Measurements from ENCODE around the gene HOXB13. TPM values are rescaled to one million over a fixed set of nuclear protein-coding genes. Genes with fewer than 3 reads are reported as not detected.

HOXB13 gene
- total and polyA plus RNA-seq, 2 of the 13 experiments (the other 11 are each of a cell fraction or from before 2014, with no cell fraction given): not detected

DNA sequence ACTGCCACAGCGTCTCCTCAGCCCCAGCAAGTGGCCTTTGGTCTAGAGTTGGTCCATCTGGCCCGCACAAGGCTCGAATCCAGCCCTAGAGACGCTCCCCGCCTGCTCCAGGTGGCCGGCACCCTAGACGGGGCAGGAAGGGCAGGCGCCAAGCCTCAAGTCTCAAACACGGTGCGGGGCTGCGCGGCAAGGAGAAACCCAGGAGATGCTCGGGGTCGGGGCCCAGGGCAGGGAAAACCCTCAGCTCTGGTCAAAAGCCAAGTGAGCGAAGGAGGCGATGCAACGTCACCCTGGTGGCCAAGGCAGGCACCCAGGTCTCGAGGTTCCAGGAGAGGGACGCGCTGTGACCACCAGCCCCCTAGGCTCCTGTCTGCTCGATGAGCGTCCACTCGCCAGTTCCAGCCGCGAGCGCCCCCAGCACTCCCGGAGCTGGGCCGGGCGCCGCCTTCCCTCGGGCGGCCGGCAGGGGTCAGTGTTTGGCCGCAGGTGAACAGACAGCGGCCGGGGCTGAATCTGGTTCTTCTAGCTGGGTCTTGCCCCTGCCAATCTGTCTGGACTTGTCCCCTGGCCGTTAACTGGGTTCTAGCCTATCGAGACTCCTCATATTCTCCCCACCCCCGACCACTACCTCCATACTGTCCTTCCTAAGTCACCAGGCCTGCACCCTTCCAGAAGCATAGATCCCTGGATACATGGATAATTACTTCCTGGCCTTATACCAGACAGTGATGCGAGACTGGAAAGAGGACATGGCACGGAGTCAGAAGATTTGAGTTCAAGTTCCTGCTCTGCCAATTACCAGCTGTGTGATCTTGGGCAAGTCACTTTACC, 50.2 kb downstream of the HOXB13 start (continued):
- TF ChIP-seq, protein P1, sequence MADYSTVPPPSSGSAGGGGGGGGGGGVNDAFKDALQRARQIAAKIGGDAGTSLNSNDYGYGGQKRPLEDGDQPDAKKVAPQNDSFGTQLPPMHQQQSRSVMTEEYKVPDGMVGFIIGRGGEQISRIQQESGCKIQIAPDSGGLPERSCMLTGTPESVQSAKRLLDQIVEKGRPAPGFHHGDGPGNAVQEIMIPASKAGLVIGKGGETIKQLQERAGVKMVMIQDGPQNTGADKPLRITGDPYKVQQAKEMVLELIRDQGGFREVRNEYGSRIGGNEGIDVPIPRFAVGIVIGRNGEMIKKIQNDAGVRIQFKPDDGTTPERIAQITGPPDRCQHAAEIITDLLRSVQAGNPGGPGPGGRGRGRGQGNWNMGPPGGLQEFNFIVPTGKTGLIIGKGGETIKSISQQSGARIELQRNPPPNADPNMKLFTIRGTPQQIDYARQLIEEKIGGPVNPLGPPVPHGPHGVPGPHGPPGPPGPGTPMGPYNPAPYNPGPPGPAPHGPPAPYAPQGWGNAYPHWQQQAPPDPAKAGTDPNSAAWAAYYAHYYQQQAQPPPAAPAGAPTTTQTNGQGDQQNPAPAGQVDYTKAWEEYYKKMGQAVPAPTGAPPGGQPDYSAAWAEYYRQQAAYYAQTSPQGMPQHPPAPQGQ (CRISPR knock-in tag; IDR thresholded peaks at IDR 0.05; ENCODE audit: borderline replicate concordance): no peak
- TF ChIP-seq ZNF607 (CRISPR knock-in tag; IDR thresholded peaks at IDR 0.05; ENCODE audit: borderline replicate concordance) (peak; percentile 58; the same call in 1 of the 2 replicates), RAD51 (IDR thresholded peaks at IDR 0.05; ENCODE audit: borderline replicate concordance) (no peak), BHLHE40 (IDR thresholded peaks at IDR 0.05; ENCODE audit: low read length) (no peak), POLR2G (IDR thresholded peaks at IDR 0.05; ENCODE audit: low read depth, low read length) (no peak), AHR (CRISPR knock-in tag; IDR thresholded peaks at IDR 0.05) (no peak), HOXD1 (CRISPR knock-in tag; IDR thresholded peaks at IDR 0.05) (no peak), ZNF83 (CRISPR knock-in tag; IDR thresholded peaks at IDR 0.05; ENCODE audit: borderline replicate concordance) (no peak), ZNF441 (CRISPR knock-in tag; IDR thresholded peaks at IDR 0.05; ENCODE audit: borderline replicate concordance) (no peak), ZBTB7A (CRISPR knock-in tag; IDR thresholded peaks at IDR 0.05) (no peak), KDM2A (CRISPR knock-in tag; IDR thresholded peaks at IDR 0.05; ENCODE audit: borderline replicate concordance, low read depth) (peak; percentile 85), ZBTB42 (CRISPR knock-in tag; IDR thresholded peaks at IDR 0.05) (no peak), PHF20 (CRISPR knock-in tag; IDR thresholded peaks at IDR 0.05) (no peak), ZNF781 (CRISPR knock-in tag; IDR thresholded peaks at IDR 0.05; ENCODE audit: borderline replicate concordance, not compliant biosample characterization) (peak; percentile 33)
- TF ChIP-seq, protein P2, sequence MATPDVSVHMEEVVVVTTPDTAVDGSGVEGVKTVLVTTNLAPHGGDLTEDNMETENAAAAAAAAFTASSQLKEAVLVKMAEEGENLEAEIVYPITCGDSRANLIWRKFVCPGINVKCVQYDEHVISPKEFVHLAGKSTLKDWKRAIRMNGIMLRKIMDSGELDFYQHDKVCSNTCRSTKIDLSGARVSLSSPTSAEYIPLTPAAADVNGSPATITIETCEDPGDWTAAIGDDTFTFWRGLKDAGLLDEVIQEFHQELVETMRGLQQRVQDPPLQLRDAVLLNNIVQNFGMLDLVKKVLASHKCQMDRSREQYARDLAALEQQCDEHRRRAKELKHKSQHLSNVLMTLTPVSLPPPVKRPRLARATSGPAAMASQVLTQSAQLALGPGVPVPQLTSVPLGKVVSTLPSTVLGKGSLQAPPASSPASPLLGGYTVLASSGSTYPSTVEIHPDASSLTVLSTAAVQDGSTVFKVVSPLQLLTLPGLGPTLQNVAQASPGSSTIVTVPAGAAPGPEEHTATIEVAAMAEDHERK (CRISPR knock-in tag; IDR thresholded peaks at IDR 0.05; ENCODE audit: low read depth): no peak
- TF ChIP-seq, protein P3, sequence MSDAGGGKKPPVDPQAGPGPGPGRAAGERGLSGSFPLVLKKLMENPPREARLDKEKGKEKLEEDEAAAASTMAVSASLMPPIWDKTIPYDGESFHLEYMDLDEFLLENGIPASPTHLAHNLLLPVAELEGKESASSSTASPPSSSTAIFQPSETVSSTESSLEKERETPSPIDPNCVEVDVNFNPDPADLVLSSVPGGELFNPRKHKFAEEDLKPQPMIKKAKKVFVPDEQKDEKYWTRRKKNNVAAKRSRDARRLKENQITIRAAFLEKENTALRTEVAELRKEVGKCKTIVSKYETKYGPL (CRISPR knock-in tag; IDR thresholded peaks at IDR 0.05): no peak
- TF ChIP-seq, protein P4, sequence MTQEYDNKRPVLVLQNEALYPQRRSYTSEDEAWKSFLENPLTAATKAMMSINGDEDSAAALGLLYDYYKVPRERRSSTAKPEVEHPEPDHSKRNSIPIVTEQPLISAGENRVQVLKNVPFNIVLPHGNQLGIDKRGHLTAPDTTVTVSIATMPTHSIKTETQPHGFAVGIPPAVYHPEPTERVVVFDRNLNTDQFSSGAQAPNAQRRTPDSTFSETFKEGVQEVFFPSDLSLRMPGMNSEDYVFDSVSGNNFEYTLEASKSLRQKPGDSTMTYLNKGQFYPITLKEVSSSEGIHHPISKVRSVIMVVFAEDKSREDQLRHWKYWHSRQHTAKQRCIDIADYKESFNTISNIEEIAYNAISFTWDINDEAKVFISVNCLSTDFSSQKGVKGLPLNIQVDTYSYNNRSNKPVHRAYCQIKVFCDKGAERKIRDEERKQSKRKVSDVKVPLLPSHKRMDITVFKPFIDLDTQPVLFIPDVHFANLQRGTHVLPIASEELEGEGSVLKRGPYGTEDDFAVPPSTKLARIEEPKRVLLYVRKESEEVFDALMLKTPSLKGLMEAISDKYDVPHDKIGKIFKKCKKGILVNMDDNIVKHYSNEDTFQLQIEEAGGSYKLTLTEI (CRISPR knock-in tag; conservative IDR thresholded peaks at IDR 0.05): no peak
- TF ChIP-seq, protein P5, sequence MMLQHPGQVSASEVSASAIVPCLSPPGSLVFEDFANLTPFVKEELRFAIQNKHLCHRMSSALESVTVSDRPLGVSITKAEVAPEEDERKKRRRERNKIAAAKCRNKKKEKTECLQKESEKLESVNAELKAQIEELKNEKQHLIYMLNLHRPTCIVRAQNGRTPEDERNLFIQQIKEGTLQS (CRISPR knock-in tag; IDR thresholded peaks at IDR 0.05): no peak
- TF ChIP-seq, protein P6, sequence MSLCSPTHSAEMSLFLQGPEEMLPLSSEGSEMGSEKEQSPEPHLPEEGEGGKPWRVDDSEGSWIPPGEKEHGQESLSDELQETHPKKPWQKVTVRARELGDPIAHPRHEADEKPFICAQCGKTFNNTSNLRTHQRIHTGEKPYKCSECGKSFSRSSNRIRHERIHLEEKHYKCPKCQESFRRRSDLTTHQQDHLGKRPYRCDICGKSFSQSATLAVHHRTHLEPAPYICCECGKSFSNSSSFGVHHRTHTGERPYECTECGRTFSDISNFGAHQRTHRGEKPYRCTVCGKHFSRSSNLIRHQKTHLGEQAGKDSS (CRISPR knock-in tag; IDR thresholded peaks at IDR 0.05; ENCODE audit: borderline replicate concordance, low read depth): no peak
- TF ChIP-seq, protein P7, sequence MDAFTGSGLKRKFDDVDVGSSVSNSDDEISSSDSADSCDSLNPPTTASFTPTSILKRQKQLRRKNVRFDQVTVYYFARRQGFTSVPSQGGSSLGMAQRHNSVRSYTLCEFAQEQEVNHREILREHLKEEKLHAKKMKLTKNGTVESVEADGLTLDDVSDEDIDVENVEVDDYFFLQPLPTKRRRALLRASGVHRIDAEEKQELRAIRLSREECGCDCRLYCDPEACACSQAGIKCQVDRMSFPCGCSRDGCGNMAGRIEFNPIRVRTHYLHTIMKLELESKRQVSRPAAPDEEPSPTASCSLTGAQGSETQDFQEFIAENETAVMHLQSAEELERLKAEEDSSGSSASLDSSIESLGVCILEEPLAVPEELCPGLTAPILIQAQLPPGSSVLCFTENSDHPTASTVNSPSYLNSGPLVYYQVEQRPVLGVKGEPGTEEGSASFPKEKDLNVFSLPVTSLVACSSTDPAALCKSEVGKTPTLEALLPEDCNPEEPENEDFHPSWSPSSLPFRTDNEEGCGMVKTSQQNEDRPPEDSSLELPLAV (CRISPR knock-in tag; conservative IDR thresholded peaks at IDR 0.05; ENCODE audit: low read depth): no peak

Data from HepG2 (cell line).